ENCODE results near the gene RFTN1. TPM values are rescaled to one million over a fixed set of nuclear protein-coding genes. Genes with fewer than 3 reads are reported as not detected.

RFTN1 gene
- polyA plus RNA-seq, 3 donors, result 17.4 to 28.0 (median 27.2) TPM

DNA sequence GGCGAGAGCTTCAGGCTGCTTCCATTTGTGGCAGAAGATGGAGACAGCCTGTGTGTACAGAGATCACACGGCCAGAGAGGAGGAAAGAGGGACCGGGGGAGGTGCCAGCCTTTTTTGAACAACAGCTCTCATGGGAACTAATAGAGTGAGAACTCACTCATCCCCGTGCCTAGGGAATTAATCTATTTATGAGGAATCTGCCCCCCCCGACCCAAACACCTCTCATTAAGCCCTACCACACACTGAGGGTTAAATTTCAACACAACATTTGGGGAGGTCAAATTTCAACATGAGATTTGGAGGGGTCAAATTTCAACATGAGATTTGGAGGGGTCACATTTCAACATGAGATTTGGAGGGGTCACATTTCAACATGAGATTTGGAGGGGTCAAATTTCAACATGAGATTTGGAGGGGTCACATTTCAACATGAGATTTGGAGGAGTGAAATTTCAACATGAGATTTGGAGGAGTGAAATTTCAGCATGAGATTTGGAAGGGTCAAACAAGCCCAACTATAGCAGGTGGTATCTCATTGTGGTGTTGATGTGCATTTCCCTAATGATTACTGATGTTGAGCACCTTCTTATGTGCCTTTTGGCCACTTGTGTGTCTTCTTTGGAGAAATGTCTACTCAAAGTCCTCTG is 20.6 kb upstream of the RFTN1 start:
- TF ChIP-seq CTCF (IDR thresholded peaks at IDR 0.05), result no peak
- Mint-ChIP-seq H3K27ac (no peak overlapping the region), H3K4me3 (no peak overlapping the region), H3K4me1 (peaks cover 7% of the 10 kb centered on the region), H3K27me3 (ENCODE audit: low read depth in 3 of 3) (peaks cover 0 to 8% (median 3%) of the 10 kb centered on the region in 3 donors), H3K36me3 (no peaks in the 10 kb centered on the region), H3K9me3 (peaks cover 0 to 3% (median 1%) of the 10 kb centered on the region in 7 donors)
- Histone ChIP-seq H4K20me1 (ENCODE audit: insufficient read depth, low read length) (no peaks in the 10 kb centered on the region), H3K4me3 (replicated peaks in 1 of 3; ENCODE audit: low read depth in 2 of 3, low read length in 3 of 3) (no peak overlapping the region), H3K4me1 (ENCODE audit: control insufficient read depth in 1 of 2, insufficient read depth in 2 of 2, low read length in 2 of 2) (peaks cover 0 to 3% of the 10 kb centered on the region in 2 donors), H3K27me3 (ENCODE audit: control insufficient read depth in 2 of 2, insufficient read depth in 2 of 2, low read length in 2 of 2) (no peaks in the 10 kb centered on the region), H3K79me2 (ENCODE audit: insufficient read depth, low read length) (no peaks in the 10 kb centered on the region), H3K9me3 (replicated peaks in 1 of 2; ENCODE audit: control insufficient read depth in 1 of 2, insufficient read depth in 1 of 2, low read length in 2 of 2) (no peaks in the 10 kb centered on the region), H2AFZ (ENCODE audit: insufficient read depth, low read depth, low read length, poor library complexity, severe bottlenecking) (no peak overlapping the region), H3K9ac (ENCODE audit: insufficient read depth, low read length, poor library complexity, severe bottlenecking) (no peak overlapping the region), H3K27ac (ENCODE audit: low read depth in 1 of 2, low read length in 2 of 2) (no peak overlapping the region), H3K4me2 (replicated peaks; ENCODE audit: extremely low read depth, low read length, poor library complexity, severe bottlenecking) (no peak overlapping the region), H3K36me3 (replicated peaks in 1 of 2; ENCODE audit: control insufficient read depth in 1 of 2, insufficient read depth in 2 of 2, low read length in 2 of 2) (no peaks in the 10 kb centered on the region)
- DNase-seq, result no peak
- intact Hi-C loops (cut with micrococcal nuclease), result no loop called here
- WGBS (ENCODE audit: insufficient coverage), result 100% methylated on average over 2 of the region's 5 CpGs

- no peaks in the 10 kb centered on the region for H3K79me2 ChIP-seq (ENCODE audit: insufficient read depth, low read length)
- no peaks in the 10 kb centered on the region for H3K27me3 ChIP-seq (ENCODE audit: control insufficient read depth in 2 of 2, insufficient read depth in 2 of 2, low read length in 2 of 2)
- peaks cover 0 to 3% of the 10 kb centered on the region in 2 donors for H3K9me3 ChIP-seq (replicated peaks in 1 of 2; ENCODE audit: control insufficient read depth in 1 of 2, insufficient read depth in 1 of 2, low read length in 2 of 2)
- no peak overlapping the region for H2AFZ ChIP-seq (ENCODE audit: insufficient read depth, low read depth, low read length, poor library complexity, severe bottlenecking)
- Mint-ChIP-seq H3K4me1 (peaks cover 10% of the 10 kb centered on the region), H3K27ac (peak overlapping the region in 1 of 7 donors; percentile 48), H3K36me3 (no peaks in the 10 kb centered on the region), H3K9me3 (peaks cover 2 to 8% (median 3%) of the 10 kb centered on the region in 7 donors), H3K4me3 (no peak overlapping the region), H3K27me3 (ENCODE audit: low read depth in 3 of 3) (peaks cover 0 to 3% (median 2%) of the 10 kb centered on the region in 3 donors)
- H4K20me1 ChIP-seq (ENCODE audit: insufficient read depth, low read length), result no peaks in the 10 kb centered on the region
- no peak overlapping the region for H3K4me2 ChIP-seq (replicated peaks; ENCODE audit: extremely low read depth, low read length, poor library complexity, severe bottlenecking)
- H3K4me1 ChIP-seq (ENCODE audit: control insufficient read depth in 1 of 2, insufficient read depth in 2 of 2, low read length in 2 of 2), result peaks cover 0 to 6% of the 10 kb centered on the region in 2 donors
- H3K27ac ChIP-seq (ENCODE audit: low read depth in 1 of 2, low read length in 2 of 2), result no peak overlapping the region
- WGBS (ENCODE audit: insufficient coverage), result 27% methylated on average over 1 of the region's 1 CpG
- H3K9ac ChIP-seq (ENCODE audit: insufficient read depth, low read length, poor library complexity, severe bottlenecking), result no peak overlapping the region
- intact Hi-C loops (cut with micrococcal nuclease), result no loop called here
- no peak for DNase-seq
- TF ChIP-seq CTCF (IDR thresholded peaks at IDR 0.05), result no peak
- no peak overlapping the region for H3K4me3 ChIP-seq (replicated peaks in 1 of 3; ENCODE audit: low read depth in 2 of 3, low read length in 3 of 3)
- H3K36me3 ChIP-seq (replicated peaks in 1 of 2; ENCODE audit: control insufficient read depth in 1 of 2, insufficient read depth in 2 of 2, low read length in 2 of 2), result no peaks in the 10 kb centered on the region
Observed at GRCh38 chr3:16529264-16529663, 15.8 kb upstream of the RFTN1 start.
